CD8-positive, alpha-beta memory T cell (primary cell): ENCODE data around the gene MTR. TPM values are rescaled to one million over a fixed set of nuclear protein-coding genes. Genes with fewer than 3 reads are reported as not detected.

Experiments
- CTCF ChIA-PET: fragments of 350-600 bp; sonication (Branson Sonifier 250); formaldehyde crosslinking; loops from one replicate; lab custom pipeline; 2021; ENCODE audit warnings: antibody characterized with exemption; lab: Charles Lee
- POLR2A ChIA-PET: fragments of 350-600 bp; sonication (Branson Sonifier 250); formaldehyde crosslinking; loops from one replicate; lab custom pipeline; 2021; ENCODE audit warnings: antibody characterized with exemption; lab: Charles Lee
- DNase-seq, 5 donors: peaks; one replicate each; pipeline versions ENCODE4 v3.0.0 to v3.0.0-alpha.2; 2020 to 2022; ENCODE audit warnings: mixed read lengths in 1 of 5
- H3K27ac ChIP-seq: one replicate; pipeline ENCODE4 v1.7.0; 2013; ENCODE audit warnings: low read depth, mild to moderate bottlenecking, low read length, moderate library complexity
- H3K27me3 ChIP-seq: 2 replicates; pipeline ENCODE4 v1.7.0; 2013; ENCODE audit warnings: low read length, mild to moderate bottlenecking; ENCODE audit not compliant: insufficient read depth, poor library complexity, severe bottlenecking
- H3K36me3 ChIP-seq: 2 replicates; pipeline ENCODE4 v1.7.0; 2013; ENCODE audit warnings: mild to moderate bottlenecking, low read length, moderate library complexity; ENCODE audit not compliant: insufficient read depth
- H3K4me1 ChIP-seq: 2 replicates; pipeline ENCODE4 v1.7.0; 2013; ENCODE audit warnings: mild to moderate bottlenecking, low read length, moderate library complexity; ENCODE audit not compliant: insufficient read depth
- H3K4me3 ChIP-seq: 2 replicates; pipeline ENCODE4 v1.7.0; 2013; ENCODE audit warnings: mild to moderate bottlenecking, low read length
- H3K9me3 ChIP-seq: 2 replicates; pipeline ENCODE4 v1.7.0; 2013; ENCODE audit warnings: mild to moderate bottlenecking, low read length
- H3K27ac Mint-ChIP-seq, 8 donors: one replicate each; pipeline ENCODE4 v1.8.0; 2020 to 2021; ENCODE audit warnings: mixed read lengths in 8 of 8, mild to moderate bottlenecking in 6 of 8, inconsistent platforms in 3 of 8, moderate library complexity in 3 of 8
- H3K27me3 Mint-ChIP-seq, 2 donors: one replicate each; pipeline ENCODE4 v1.8.0; 2020 to 2021; ENCODE audit warnings: mixed read lengths in 2 of 2, mild to moderate bottlenecking in 1 of 2, moderate library complexity in 1 of 2
- H3K36me3 Mint-ChIP-seq, 3 donors: one replicate each; pipeline ENCODE4 v1.8.0; 2020 to 2021; ENCODE audit warnings: mixed read lengths in 3 of 3, inconsistent platforms in 1 of 3, mild to moderate bottlenecking in 1 of 3
- H3K4me1 Mint-ChIP-seq, 3 donors: one replicate each; pipeline ENCODE4 v1.8.0; 2020 to 2021; ENCODE audit warnings: mixed read lengths in 3 of 3, inconsistent platforms in 1 of 3, mild to moderate bottlenecking in 1 of 3
- H3K4me3 Mint-ChIP-seq, 7 donors: one replicate each; pipeline ENCODE4 v1.8.0; 2020 to 2021; ENCODE audit warnings: mixed read lengths in 7 of 7, mild to moderate bottlenecking in 6 of 7, moderate library complexity in 4 of 7, inconsistent platforms in 2 of 7
- H3K9me3 Mint-ChIP-seq, 5 donors: one replicate each; pipeline ENCODE4 v1.8.0; 2020 to 2022; ENCODE audit warnings: mixed read lengths in 5 of 5, mild to moderate bottlenecking in 3 of 5, moderate library complexity in 2 of 5, inconsistent platforms in 1 of 5
- polyA plus RNA-seq: library from polyadenylated mRNA; unstranded; fragments of 300-500 nt; fragmentation: Illumina TruSeq; gene quantifications from one replicate; pipeline ENCODE4 v1.2.3, GENCODE V29; 2021
- total RNA-seq, 2 experiments: library from RNA; stranded (reverse); gene quantifications; one replicate each; pipeline ENCODE4 v1.2.3, GENCODE V29; 2021

MTR gene
- total and polyA plus RNA-seq, 3 experiments from 2014 or later: 21.1 to 52.8 (median 48.0) TPM

GRCh38 chr1:236802264-236802663 lies 7.2 kb downstream of the MTR start:
- Histone ChIP-seq H3K9me3 (no peaks in the 10 kb centered on the region), H3K27me3 (no peaks in the 10 kb centered on the region), H3K36me3 (no peaks in the 10 kb centered on the region), H3K4me3 (no peak overlapping the region), H3K4me1 (peaks cover 36% of the 10 kb centered on the region), H3K27ac (no peak overlapping the region)
- ChIA-PET POLR2A (no interaction called here), CTCF (no interaction called here)
- no peak for DNase-seq
- no peaks in the 10 kb centered on the region for H3K27me3 Mint-ChIP-seq
- peak overlapping the region in 2 of 8 donors; percentile 24 to 39 for H3K27ac Mint-ChIP-seq
- H3K4me1 Mint-ChIP-seq: peaks cover 53 to 83% (median 82%) of the 10 kb centered on the region in 3 donors
- H3K4me3 Mint-ChIP-seq: peak overlapping the region in 1 of 7 donors; percentile 51
- H3K36me3 Mint-ChIP-seq: peaks cover 0 to 51% (median 15%) of the 10 kb centered on the region in 3 donors
- H3K9me3 Mint-ChIP-seq: no peaks in the 10 kb centered on the region

- H3K4me3 Mint-ChIP-seq: no peak overlapping the region
- H3K27ac Mint-ChIP-seq: peak overlapping the region in 1 of 8 donors; percentile 14
- Histone ChIP-seq H3K36me3 (peaks cover 25% of the 10 kb centered on the region), H3K4me1 (peaks cover 7% of the 10 kb centered on the region), H3K27me3 (no peaks in the 10 kb centered on the region), H3K4me3 (no peak overlapping the region), H3K9me3 (no peaks in the 10 kb centered on the region), H3K27ac (no peak overlapping the region)
- H3K9me3 Mint-ChIP-seq: no peaks in the 10 kb centered on the region
- POLR2A ChIA-PET: no interaction called here
- H3K4me1 Mint-ChIP-seq: peaks cover 29 to 46% (median 45%) of the 10 kb centered on the region in 3 donors
- no peaks in the 10 kb centered on the region for H3K27me3 Mint-ChIP-seq
- CTCF ChIA-PET: no interaction called here
- no peak for DNase-seq
- peaks cover 14 to 84% (median 30%) of the 10 kb centered on the region in 3 donors for H3K36me3 Mint-ChIP-seq
These were observed 11.5 kb downstream of the MTR start for GRCh38 chr1:236806634-236807033.

- Mint-ChIP-seq H3K27me3 (no peaks in the 10 kb centered on the region), H3K9me3 (no peaks in the 10 kb centered on the region), H3K27ac (no peak overlapping the region), H3K36me3 (peaks cover 19 to 90% (median 29%) of the 10 kb centered on the region in 3 donors), H3K4me3 (no peak overlapping the region), H3K4me1 (peaks cover 17 to 32% (median 31%) of the 10 kb centered on the region in 3 donors)
- no peaks in the 10 kb centered on the region for H3K4me1 ChIP-seq
- DNase-seq: no peak
- CTCF ChIA-PET: no interaction called here
- no peaks in the 10 kb centered on the region for H3K27me3 ChIP-seq
- no peak overlapping the region for H3K27ac ChIP-seq
- POLR2A ChIA-PET: no interaction called here
- H3K9me3 ChIP-seq: no peaks in the 10 kb centered on the region
- peaks cover 32% of the 10 kb centered on the region for H3K36me3 ChIP-seq
- no peak overlapping the region for H3K4me3 ChIP-seq
These were observed 12.9 kb downstream of the MTR start for GRCh38 chr1:236808005-236808404.

GRCh38 chr1:236808564-236809130 lies 13.6 kb downstream of the MTR start:
- Histone ChIP-seq H3K36me3 (peaks cover 38% of the 10 kb centered on the region), H3K4me3 (no peak overlapping the region), H3K4me1 (no peaks in the 10 kb centered on the region), H3K9me3 (no peaks in the 10 kb centered on the region), H3K27me3 (no peaks in the 10 kb centered on the region), H3K27ac (no peak overlapping the region)
- CTCF ChIA-PET: no interaction called here
- Mint-ChIP-seq H3K36me3 (peaks cover 19 to 90% (median 31%) of the 10 kb centered on the region in 3 donors), H3K9me3 (no peaks in the 10 kb centered on the region), H3K27ac (no peak overlapping the region), H3K27me3 (no peaks in the 10 kb centered on the region), H3K4me3 (no peak overlapping the region), H3K4me1 (peaks cover 12 to 26% (median 24%) of the 10 kb centered on the region in 3 donors)
- POLR2A ChIA-PET: no interaction called here
- no peak for DNase-seq

- peaks cover 40% of the 10 kb centered on the region for H3K36me3 ChIP-seq
- no peaks in the 10 kb centered on the region for H3K27me3 ChIP-seq
- no peak overlapping the region for H3K4me3 Mint-ChIP-seq
- no peaks in the 10 kb centered on the region for H3K9me3 ChIP-seq
- H3K27ac ChIP-seq: no peak overlapping the region
- no peaks in the 10 kb centered on the region for H3K9me3 Mint-ChIP-seq
- H3K36me3 Mint-ChIP-seq: peaks cover 19 to 90% (median 35%) of the 10 kb centered on the region in 3 donors
- peak overlapping the region in 1 of 8 donors; percentile 4 for H3K27ac Mint-ChIP-seq
- ChIA-PET POLR2A (no interaction called here), CTCF (no interaction called here)
- H3K4me3 ChIP-seq: no peak overlapping the region
- H3K27me3 Mint-ChIP-seq: no peaks in the 10 kb centered on the region
- no peak for DNase-seq
- no peaks in the 10 kb centered on the region for H3K4me1 ChIP-seq
- H3K4me1 Mint-ChIP-seq: peaks cover 12 to 23% (median 21%) of the 10 kb centered on the region in 3 donors
These were observed 14.1 kb downstream of the MTR start for GRCh38 chr1:236809148-236809547.

- Histone ChIP-seq H3K27me3 (no peaks in the 10 kb centered on the region), H3K4me1 (no peaks in the 10 kb centered on the region), H3K4me3 (no peak overlapping the region), H3K36me3 (peaks cover 40% of the 10 kb centered on the region), H3K27ac (no peak overlapping the region), H3K9me3 (no peaks in the 10 kb centered on the region)
- Mint-ChIP-seq H3K4me1 (peaks cover 7 to 16% (median 16%) of the 10 kb centered on the region in 3 donors), H3K27me3 (no peaks in the 10 kb centered on the region), H3K27ac (no peak overlapping the region), H3K36me3 (peaks cover 19 to 93% (median 36%) of the 10 kb centered on the region in 3 donors), H3K9me3 (no peaks in the 10 kb centered on the region), H3K4me3 (no peak overlapping the region)
- CTCF ChIA-PET: interaction anchor here (1.2 kb wide), 1 partner anchor 15 kb away, joined by 3 read pairs; the partner anchor contains the start of gene MTR
- no peak for DNase-seq
- POLR2A ChIA-PET: interaction anchor here (0.5 kb wide), 1 partner anchor 1643 kb away, joined by 3 read pairs; no protein-coding TSS in a partner anchor
These were observed 14.9 kb downstream of the MTR start for GRCh38 chr1:236810018-236810417.

GRCh38 chr1:236812334-236813030 lies 17.4 kb downstream of the MTR start:
- no peak overlapping the region for H3K27ac ChIP-seq
- H3K27me3 ChIP-seq: no peaks in the 10 kb centered on the region
- Mint-ChIP-seq H3K4me3 (no peak overlapping the region), H3K27ac (peak overlapping the region in 1 of 8 donors; percentile 13), H3K9me3 (no peaks in the 10 kb centered on the region), H3K4me1 (peaks cover 0 to 4% (median 0%) of the 10 kb centered on the region in 3 donors), H3K27me3 (no peaks in the 10 kb centered on the region), H3K36me3 (peaks cover 19 to 95% (median 41%) of the 10 kb centered on the region in 3 donors)
- H3K4me3 ChIP-seq: no peak overlapping the region
- POLR2A ChIA-PET: no interaction called here
- peaks cover 51% of the 10 kb centered on the region for H3K36me3 ChIP-seq
- no peaks in the 10 kb centered on the region for H3K4me1 ChIP-seq
- H3K9me3 ChIP-seq: no peaks in the 10 kb centered on the region
- DNase-seq: no peak
- CTCF ChIA-PET: no interaction called here

- ChIA-PET POLR2A (no interaction called here), CTCF (no interaction called here)
- no peak for DNase-seq
- Histone ChIP-seq H3K4me1 (no peaks in the 10 kb centered on the region), H3K27me3 (no peaks in the 10 kb centered on the region), H3K9me3 (no peaks in the 10 kb centered on the region), H3K27ac (no peak overlapping the region), H3K4me3 (no peak overlapping the region), H3K36me3 (peaks cover 35% of the 10 kb centered on the region)
- Mint-ChIP-seq H3K4me3 (no peak overlapping the region), H3K36me3 (peaks cover 11 to 94% (median 33%) of the 10 kb centered on the region in 3 donors), H3K27me3 (no peaks in the 10 kb centered on the region), H3K9me3 (no peaks in the 10 kb centered on the region), H3K27ac (peak overlapping the region in 2 of 8 donors; percentile 15), H3K4me1 (peaks cover 10 to 14% (median 11%) of the 10 kb centered on the region in 3 donors)
These were observed 20.8 kb downstream of the MTR start for GRCh38 chr1:236815941-236816340.
